GM12891 (cell line): ENCODE data around the gene NAALAD2.

Source experiments
- PAX5 ChIP-seq: IDR thresholded peaks from 2 replicates; pipeline ENCODE4 v1.6.1; 2011; ENCODE audit warnings: low read length, moderate library complexity, mild to moderate bottlenecking; ENCODE audit not compliant: insufficient read depth, severe bottlenecking
- POLR2A ChIP-seq: IDR thresholded peaks from 2 replicates; pipeline ENCODE4 v1.6.1; 2011; ENCODE audit warnings: low read depth, low read length, control low read depth

DNA sequence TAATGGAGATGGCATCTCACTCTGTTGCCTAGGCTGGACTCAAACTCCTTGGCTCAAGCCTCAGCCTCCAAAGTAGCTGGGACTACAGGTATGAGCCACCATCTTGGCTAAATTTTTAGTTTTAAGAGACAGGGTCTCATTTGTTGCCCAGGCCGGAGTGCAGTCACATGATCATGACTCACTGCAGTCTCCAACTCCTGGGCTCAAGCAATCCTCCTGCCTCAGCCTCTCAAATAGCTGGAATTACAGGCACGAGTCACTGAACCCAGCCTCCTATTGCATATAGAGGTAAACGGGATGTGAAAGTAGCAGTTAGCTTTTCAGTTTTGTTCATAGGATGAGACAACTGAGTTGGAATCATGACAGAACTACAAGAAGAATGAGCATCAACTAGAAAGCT, 9.5 kb upstream of the NAALAD2 start:
- no peak for TF ChIP-seq POLR2A
- TF ChIP-seq PAX5, result no peak
